ENCODE results near the gene SLC12A7.

The SLC12A7 gene

DNA sequence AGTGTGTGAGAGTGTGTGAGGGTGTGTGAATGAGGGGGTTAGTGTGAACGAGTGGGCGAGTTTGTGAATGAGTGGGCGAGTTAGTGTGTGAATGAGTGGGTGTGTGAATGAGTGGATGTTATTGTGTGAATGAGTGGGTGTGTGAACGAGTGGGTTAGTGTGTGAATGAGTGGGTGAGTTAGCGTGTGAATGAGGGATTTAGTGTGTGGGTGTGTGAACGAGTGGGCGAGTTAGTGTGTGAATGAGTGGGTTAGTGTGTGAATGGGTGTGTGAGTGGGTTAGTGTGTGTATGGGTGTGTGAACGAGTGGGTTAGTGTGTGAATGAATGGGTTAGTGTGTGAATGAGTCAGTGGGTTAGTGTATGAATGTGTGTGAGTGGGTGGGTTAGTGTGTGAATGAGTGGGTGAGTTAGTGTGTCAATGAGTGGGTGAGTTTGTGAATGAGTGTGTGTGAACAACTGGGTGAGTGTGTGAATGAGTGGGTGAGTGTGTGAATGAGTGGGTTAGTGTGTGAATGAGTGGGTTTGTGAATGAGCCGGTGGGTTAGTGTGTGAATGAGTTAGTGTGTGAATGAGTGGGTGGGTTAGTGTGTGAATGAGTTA lies 65.8 kb downstream of the SLC12A7 start:
- DNase-seq, result no peak

DNA sequence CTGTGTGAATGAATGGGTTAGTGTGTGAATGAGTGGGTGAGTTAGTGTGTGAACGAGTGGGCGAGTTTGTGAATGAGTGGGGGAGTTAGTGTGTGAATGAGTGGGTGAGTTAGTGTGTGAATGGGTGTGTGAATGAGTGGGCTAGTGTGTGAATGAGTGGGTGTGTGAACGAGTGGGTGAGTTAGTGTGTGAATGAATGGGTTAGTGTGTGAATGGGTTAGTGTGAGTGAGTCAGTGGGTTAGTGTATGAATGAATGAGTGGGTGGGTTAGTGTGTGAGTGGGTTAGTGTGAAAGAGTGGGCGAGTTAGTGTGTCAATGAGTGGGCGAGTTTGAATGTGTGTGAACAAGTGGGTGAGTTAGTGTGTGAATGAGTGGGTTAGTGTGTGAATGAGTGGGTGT lies 67.7 kb downstream of the SLC12A7 start:
- no peak for DNase-seq

DNA sequence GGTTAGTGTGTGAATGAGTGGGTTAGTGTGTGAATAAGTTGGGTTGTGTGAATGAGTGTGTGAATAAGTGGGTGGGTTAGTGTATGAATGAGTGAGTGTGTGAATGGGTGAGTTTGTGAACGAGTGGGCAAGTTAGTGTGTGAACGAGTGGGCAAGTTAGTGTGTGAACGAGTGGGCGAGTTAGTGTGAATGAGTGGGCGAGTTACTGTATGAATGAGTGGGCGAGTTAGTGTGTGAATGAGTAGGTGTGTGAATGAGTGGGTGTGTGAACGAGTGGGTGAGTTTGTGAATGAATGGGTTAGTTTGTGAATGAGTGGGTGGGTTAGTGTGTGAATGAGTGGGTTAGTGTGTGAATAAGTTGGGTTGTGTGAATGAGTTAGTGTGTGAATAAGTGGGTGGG lies 68.5 kb downstream of the SLC12A7 start:
- DNase-seq, result no peak

GRCh38 chr5:1042626-1043025 lies 69.2 kb downstream of the SLC12A7 start:
- no peak for DNase-seq

- peak; percentile 17 for DNase-seq
These were observed 70.4 kb downstream of the SLC12A7 start for GRCh38 chr5:1041225-1042143.

GRCh38 chr5:1040571-1040970 lies 71.3 kb downstream of the SLC12A7 start:
- DNase-seq, result no peak

GRCh38 chr5:1039706-1040260 lies 72.1 kb downstream of the SLC12A7 start:
- no peak for DNase-seq

DNA sequence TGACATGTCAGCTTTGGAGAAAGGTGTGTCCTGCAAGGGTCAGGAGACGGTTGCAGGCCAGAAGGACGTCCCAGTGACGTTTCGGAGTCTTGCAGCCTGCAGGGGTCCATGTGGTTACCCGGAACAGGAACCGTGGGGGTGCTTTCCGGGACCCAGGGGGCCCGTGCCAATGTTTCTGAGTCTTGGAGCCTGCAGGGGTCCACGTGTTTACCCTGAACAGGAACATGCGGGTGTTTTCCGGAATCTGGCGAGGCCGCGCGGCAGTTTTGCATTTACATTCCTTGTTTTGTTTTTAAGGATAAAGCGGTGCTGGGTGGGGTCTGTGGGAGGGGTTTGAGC lies 72.7 kb downstream of the SLC12A7 start:
- DNase-seq, result no peak

DNA sequence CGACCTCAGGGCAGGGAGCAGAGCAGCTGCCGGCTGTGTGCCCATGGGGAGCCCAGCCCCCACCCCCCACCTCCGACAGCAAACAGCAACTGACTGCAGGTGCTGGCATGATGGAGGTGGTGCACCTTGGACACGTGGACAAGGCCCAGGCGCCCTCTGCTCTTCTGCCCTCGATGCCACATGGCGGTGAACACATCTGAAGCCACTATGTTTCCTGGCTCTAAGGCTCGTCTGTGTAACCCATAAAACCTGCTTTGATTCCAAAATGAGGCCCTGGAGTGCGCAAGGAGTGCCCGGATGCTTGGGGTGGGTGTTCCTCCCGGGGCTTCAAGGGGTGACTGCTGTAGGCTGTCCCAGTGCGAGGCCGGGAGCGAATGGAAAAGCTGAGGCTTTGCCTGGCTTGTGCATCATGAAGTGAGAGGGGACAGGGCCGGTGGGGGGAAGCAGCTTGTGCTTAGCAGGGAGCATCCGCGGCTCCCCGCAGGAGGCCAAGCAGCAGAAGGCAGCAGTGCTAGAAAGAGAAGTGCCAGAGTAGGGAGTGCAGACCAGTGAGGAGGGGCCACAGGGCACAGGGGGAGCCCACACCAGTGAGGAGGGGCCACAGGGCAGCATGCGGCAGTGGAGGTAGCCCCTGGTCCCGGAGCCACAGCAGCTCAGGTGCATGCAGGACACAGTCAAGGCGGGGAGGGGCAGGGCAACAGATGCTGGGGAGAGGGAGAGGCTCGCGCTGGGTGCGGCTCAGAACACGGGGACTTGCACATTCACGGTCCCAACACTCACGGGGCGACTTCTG lies 73.2 kb downstream of the SLC12A7 start:
- no peak for DNase-seq

- DNase-seq, result no peak
These were observed 74.0 kb downstream of the SLC12A7 start for GRCh38 chr5:1037671-1038416.

GRCh38 chr5:1037123-1037670 lies 74.7 kb downstream of the SLC12A7 start:
- DNase-seq, result no peak

- no peak for DNase-seq
These were observed 75.2 kb downstream of the SLC12A7 start for GRCh38 chr5:1036504-1037122.

DNA sequence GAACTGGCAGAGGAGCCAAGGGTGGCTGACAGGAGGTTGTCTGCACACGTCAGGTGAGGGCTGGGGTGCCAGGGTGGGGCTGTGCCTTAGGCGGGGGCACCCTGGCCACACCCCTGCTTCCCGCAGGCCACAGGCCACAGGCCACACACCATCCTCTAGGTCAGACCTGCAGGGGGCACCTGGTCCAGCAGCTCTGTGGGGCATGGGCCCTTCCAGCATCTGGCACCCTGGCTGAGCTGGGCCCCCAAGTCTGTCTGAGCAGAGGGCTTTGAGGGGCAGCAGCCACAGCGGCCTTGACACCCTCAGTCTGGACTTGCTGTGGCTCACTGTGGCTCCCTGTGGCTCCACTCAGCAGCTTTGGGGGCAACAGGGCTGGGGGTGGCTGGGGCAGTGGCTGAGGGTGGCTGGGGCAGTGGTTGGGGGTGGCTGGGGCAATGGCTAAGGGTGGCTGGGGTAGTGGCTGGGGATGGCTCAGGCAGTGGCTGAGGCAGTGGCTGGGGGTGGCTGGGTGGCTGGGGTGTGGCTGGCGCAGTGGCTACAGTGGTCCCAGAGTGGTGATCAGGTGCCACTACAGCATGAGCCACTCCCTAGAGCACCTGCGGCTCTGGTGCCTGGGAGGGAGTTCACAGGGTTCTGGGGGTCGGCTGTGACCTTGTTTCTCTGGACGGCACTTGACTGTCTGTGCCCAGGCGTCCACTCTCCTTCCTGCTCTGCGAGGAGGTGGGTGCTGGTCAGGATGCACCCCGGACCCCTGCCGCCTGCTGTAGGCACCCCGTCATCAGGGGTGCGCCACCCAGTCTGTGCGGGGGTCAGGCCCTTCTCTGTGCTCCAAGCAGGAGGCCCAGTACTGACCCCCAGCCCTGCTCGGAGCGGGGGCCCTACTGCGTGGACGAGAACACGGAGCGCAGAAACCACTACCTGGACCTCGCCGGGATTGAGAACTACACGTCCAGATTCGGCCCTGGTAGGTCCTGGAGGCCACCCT lies 76.2 kb downstream of the SLC12A7 start:
- DNase-seq, result no peak

GRCh38 chr5:1034986-1035385 lies 76.9 kb downstream of the SLC12A7 start:
- DNase-seq, result no peak

GRCh38 chr5:1034421-1034905 lies 77.4 kb downstream of the SLC12A7 start:
- no peak for DNase-seq

DNA sequence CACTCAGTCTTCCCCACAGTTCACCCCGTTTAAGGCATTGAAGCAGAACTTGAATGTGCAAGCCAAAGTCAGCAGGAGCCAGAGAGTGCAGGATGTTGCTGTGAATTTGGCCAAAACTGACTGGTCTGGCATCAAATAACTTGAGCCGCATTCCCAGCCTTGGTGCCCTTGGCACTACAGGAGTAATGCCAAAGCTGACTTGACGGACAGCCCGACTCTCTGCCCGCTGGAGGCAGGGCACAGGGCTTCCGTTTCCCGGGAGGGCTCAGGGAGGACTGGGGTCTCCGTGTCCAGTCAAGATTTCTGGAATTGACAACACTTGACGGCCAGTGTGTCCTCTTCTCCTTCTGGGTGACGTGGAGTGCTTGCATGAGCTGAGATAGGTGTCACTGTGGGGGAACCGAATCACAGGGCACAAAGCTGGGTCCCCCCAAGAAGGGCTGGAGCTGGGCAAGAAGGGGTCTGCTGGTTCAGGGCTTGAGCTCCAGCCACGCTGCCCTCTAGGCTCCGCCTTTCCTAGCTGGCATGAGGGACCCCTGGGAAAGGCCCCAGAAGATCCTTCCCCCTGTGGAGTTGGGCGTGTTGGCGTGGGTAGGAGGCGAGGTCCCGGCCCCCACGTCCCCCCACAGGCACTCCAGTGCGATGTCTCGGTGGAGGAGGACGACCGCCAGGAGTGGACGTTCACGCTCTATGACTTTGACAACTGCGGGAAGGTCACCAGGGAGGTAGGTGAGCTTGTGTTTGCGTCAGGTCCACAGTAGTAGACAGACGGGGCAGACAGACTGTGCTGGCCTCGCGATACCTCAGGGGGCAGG lies 78.0 kb downstream of the SLC12A7 start:
- no peak for DNase-seq

DNA sequence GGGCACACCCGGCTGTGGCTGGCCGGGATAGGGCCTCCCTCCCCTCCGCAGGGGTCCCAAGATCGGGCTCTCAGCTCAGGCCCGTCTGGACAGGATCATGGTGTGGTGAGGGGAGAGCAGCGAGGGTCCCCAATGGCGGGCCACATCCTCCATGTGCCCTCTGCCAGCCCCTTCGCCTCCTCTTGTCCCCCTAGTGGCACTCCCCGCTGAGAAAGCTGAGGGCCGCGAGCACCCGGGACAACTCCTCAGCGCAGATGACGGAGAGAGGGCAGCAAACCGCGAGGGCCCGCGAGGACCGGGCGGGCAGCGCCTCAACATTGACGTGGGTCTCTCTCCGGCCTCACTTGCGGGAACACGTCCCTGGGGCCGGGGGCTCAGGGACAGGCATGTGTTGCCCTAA lies 78.7 kb downstream of the SLC12A7 start:
- DNase-seq, result no peak

- no peak for DNase-seq
These were observed 79.3 kb downstream of the SLC12A7 start for GRCh38 chr5:1032551-1033027.

DNA sequence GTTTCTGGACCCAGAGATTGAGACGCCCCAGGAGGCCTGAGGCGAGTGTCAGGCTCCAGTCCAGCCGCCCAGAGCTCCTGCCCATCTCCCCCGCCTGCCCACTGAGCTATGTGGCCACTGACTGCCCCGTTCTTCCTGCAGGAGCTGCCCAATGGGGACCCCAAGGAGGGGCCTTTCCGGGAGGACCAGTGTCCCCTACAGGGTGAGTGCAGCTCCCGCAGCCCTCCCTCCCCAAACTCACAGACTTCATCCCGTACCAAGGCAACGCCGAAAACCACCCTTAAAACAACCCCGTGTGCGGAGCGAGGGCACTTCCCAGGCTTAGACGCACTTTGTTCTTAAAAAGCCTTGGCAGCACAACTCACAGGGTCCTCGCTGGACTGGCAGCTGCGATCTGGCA lies 79.9 kb downstream of the SLC12A7 start:
- no peak for DNase-seq
